Right cardiac atrium (tissue), 5 donors: ENCODE measurements around the gene C2orf78. TPM values are rescaled to one million over a fixed set of nuclear protein-coding genes. Genes with fewer than 3 reads are reported as not detected.

ENCODE experiments used
- ATAC-seq, 2 donors: fragments of 200-7000 bp; cut with Tn5 transposase; one replicate each; pipeline versions ENCODE4 v1.8.0 to v1.9.1; 2020; ENCODE audit warnings: moderate library complexity in 2 of 2, mild to moderate bottlenecking in 1 of 2
- DNase-seq, 3 donors: peaks; one replicate each; pipeline ENCODE4 v3.0.0-alpha.2; 2020
- H3K27ac ChIP-seq: one replicate; pipeline ENCODE4 v1.5.1; 2013; ENCODE audit warnings: mild to moderate bottlenecking, low read length, control low read depth, moderate library complexity
- H3K27me3 ChIP-seq: one replicate; pipeline ENCODE4 v1.6.1; 2013; ENCODE audit not compliant: control insufficient read depth, insufficient read depth
- H3K4me1 ChIP-seq: one replicate; pipeline ENCODE4 v1.6.1; 2013; ENCODE audit warnings: low read length; ENCODE audit not compliant: control insufficient read depth, insufficient read depth
- H3K4me3 ChIP-seq: one replicate; pipeline ENCODE4 v1.5.1; 2013; ENCODE audit warnings: low read length, control low read depth
- H3K9me3 ChIP-seq: one replicate; pipeline ENCODE4 v1.6.1; 2013; ENCODE audit warnings: low read length; ENCODE audit not compliant: control insufficient read depth
- WGBS: extraction: QIAGEN DNeasy Blood & Tissue Kit; methylation state at CpG from one replicate; pipeline ENCODE4 v1.1.7; 2013; 5-methylcytosine and 5-hydroxymethylcytosine counted together
- intact Hi-C, 4 donors: fragments of 100-400 bp; cut with DNase I; formaldehyde crosslinking; loops; one replicate each; pipeline versions ENCODE4 v1.11.0 to v1.14.0; 2022 to 2023
- polyA plus RNA-seq: library from polyadenylated mRNA; stranded (reverse); fragments of 200-250 nt; gene quantifications from one replicate; pipeline ENCODE4 v1.2.3, GENCODE V29; 2013
- total RNA-seq, 4 donors: library from RNA; stranded (reverse); fragmentation: NEBNext Ultra II Directional; extraction: Animal tissue kit (Norgen Biotek cat#: 25700); gene quantifications; one replicate each; pipeline ENCODE4 v1.2.1, GENCODE V29; 2021
- donor health status: healthy with polysubstance abuse.
- donor health status: DM: no; HTN: yes; CAD: no.
- donor health status: DM: no; HTN: no; CAD: no.
- donor health status: DM: no; HTN: yes; CAD: no; lungs with severe emphysema.
- donor health status: DM: yes; HTN: yes; CAD: no.

Gene C2orf78
- total and polyA plus RNA-seq, 5 donors, result not detected

DNA sequence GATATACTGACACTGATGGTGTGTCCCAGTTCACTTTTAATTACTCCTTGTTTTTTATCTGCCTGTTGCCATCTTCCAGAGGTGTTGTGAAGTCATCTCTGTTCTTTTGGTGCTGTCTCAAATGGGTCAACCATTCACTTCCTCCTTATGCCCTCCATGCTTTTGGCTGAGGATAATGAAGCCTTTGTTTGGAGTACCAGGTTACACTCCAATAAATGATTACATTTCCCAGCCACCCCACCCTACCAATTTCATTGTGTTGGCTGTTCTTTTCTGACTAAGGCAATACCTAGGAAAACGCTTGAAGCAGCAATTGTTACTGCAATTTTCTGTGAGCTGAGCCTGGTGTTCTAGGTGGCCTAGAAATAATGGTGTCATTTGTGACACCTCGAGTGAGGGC is 79.0 kb downstream of the C2orf78 start:
- no peak for DNase-seq
- Histone ChIP-seq H3K27me3 (no peaks in the 10 kb centered on the region), H3K4me1 (peaks cover 1% of the 10 kb centered on the region), H3K4me3 (no peak overlapping the region), H3K27ac (no peak overlapping the region), H3K9me3 (no peaks in the 10 kb centered on the region)
- ATAC-seq, result no peak
- intact Hi-C loops, result no loop called here
- WGBS, result 66% methylated on average over 2 of the region's 2 CpGs

Other genes with a start within 250 kb of the C2orf78 start
- gene NAT8, start 141.8 kb upstream of the C2orf78 start, total RNA-seq, result not detected
- not detected for gene NAT8, start 141.8 kb upstream of the C2orf78 start, polyA plus RNA-seq
- 10 to 100 TPM; 19.2 to 30.2 (median 26.2) TPM for gene TPRKB, start 46.8 kb upstream of the C2orf78 start, total RNA-seq
- 74.1 TPM for gene TPRKB, start 46.8 kb upstream of the C2orf78 start, polyA plus RNA-seq
- gene DUSP11, start 4.1 kb upstream of the C2orf78 start, total RNA-seq, result 10 to 100 TPM; 13.0 to 16.2 (median 14.4) TPM
- 14.7 TPM for gene DUSP11, start 4.1 kb upstream of the C2orf78 start, polyA plus RNA-seq
- 10 to 100 TPM; 33.6 to 48.0 (median 41.3) TPM for gene STAMBP, start 44.8 kb downstream of the C2orf78 start, total RNA-seq
- gene STAMBP, start 44.8 kb downstream of the C2orf78 start, polyA plus RNA-seq, result 36.0 TPM
- 10 to 100 TPM in 1 of 4 donors, 1 to 10 TPM in 3; 1.4 to 26.4 (median 5.2) TPM for gene ACTG2, start 108.8 kb downstream of the C2orf78 start, total RNA-seq
- gene ACTG2, start 108.8 kb downstream of the C2orf78 start, polyA plus RNA-seq, result 33.6 TPM
- gene DGUOK, start 142.7 kb downstream of the C2orf78 start, total RNA-seq, result 10 to 100 TPM; 20.2 to 29.0 (median 26.7) TPM
- gene DGUOK, start 142.7 kb downstream of the C2orf78 start, polyA plus RNA-seq, result 47.4 TPM
- gene TET3, start 200.7 kb downstream of the C2orf78 start, total RNA-seq, result 1 to 10 TPM; 2.5 to 3.3 (median 2.9) TPM
- gene TET3, start 200.7 kb downstream of the C2orf78 start, polyA plus RNA-seq, result 1.1 TPM